T-helper 2 cell treated with Interferon-gamma antibody and Interleukin-4, amounts not matched to agents 5 μg/mL and 100 μg/mL, for 36 hours (primary cell): ENCODE measurements around the gene ATP12A.
"Not testable (repeated sequence)": the region's sequence is repeated elsewhere in the genome, so short reads cannot be mapped to it uniquely, and the experiment has no call there.

Experiments
- DNase-seq: peaks from one replicate; pipeline ENCODE4 v3.0.0; 2021; ENCODE audit warnings: low spot score
- H3K27ac Mint-ChIP-seq: one replicate; pipeline ENCODE4 v1.8.0; 2021; ENCODE audit warnings: mild to moderate bottlenecking, mixed read lengths
- H3K27me3 Mint-ChIP-seq: one replicate; pipeline ENCODE4 v1.8.0; 2021; ENCODE audit warnings: low read depth, mixed read lengths
- H3K36me3 Mint-ChIP-seq: one replicate; pipeline ENCODE4 v1.8.0; 2021; ENCODE audit warnings: low read depth, mixed read lengths
- H3K4me1 Mint-ChIP-seq: one replicate; pipeline ENCODE4 v1.8.0; 2021; ENCODE audit warnings: low read depth, mixed read lengths
- H3K4me3 Mint-ChIP-seq: one replicate; pipeline ENCODE4 v1.8.0; 2022; ENCODE audit warnings: mild to moderate bottlenecking, moderate library complexity, mixed read lengths
- H3K9me3 Mint-ChIP-seq: one replicate; pipeline ENCODE4 v1.8.0; 2021; ENCODE audit warnings: mixed read lengths

The ATP12A gene

DNA sequence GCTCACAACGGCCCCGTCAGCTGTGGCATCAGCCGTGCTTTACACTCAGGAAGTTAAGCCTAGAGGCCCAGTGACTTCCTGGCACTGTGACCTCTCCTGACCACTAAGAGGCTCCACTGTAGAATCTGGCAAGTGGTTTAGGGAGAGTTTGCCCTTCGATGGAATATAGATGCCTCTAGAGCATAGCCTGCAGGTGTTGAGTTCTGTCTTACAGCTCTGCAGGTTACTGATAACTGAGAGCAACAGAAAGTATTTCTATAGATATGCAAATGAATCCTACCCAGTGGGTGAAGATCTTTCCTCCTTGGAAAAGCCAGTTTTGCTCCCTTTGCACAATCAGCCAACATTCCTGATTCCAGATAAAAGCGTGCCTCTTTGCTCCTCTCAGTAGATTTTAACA is 35.8 kb downstream of the ATP12A start:
- Mint-ChIP-seq H3K4me3 (no peak overlapping the region), H3K9me3 (no peaks in the 10 kb centered on the region), H3K4me1 (peaks cover 8% of the 10 kb centered on the region), H3K27ac (no peak overlapping the region), H3K27me3 (peaks cover 9% of the 10 kb centered on the region), H3K36me3 (no peaks in the 10 kb centered on the region)
- DNase-seq = no peak

DNA sequence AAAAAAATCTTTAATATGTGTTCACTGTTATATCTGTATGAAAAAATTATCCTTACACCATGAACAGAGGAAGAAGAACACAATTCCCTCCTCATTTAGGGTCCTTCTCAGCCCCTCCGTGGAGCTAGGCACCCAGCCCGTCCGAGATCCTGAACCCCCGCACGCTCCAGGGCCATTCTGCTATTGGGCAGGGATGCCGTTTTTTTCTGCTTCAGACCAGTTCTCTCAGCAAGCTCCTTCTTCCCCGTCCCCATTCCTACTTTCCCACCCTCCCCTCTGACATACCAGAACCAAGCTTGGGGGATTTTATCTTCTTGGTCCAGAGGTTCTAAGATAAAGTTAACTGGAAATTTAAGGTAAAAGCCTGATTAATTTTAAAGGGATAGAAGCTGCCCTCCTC is 36.2 kb downstream of the ATP12A start:
- no peak overlapping the region for H3K4me3 Mint-ChIP-seq
- no peaks in the 10 kb centered on the region for H3K36me3 Mint-ChIP-seq
- H3K27ac Mint-ChIP-seq = no peak overlapping the region
- peaks cover 7% of the 10 kb centered on the region for H3K4me1 Mint-ChIP-seq
- H3K27me3 Mint-ChIP-seq = peaks cover 9% of the 10 kb centered on the region
- no peak for DNase-seq
- H3K9me3 Mint-ChIP-seq = no peaks in the 10 kb centered on the region

DNA sequence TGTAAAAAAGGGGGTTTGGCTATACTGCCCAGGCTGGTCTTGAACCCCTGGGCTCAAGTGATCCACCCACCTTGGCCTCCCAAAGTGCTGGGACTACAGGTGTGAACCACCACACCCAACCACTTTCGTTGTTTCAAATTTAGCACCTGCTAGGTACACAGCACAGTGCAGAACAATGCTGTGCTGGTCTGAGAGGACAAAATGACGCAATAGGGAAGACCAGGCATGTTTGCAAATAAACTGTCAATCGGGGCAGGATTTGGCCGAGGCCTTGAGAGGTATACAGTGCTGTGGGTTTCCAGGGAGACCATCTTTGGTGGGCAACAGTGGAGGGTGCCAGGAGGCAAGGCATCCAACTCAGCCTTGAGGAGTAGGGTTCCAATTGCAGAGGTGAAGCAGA is 37.0 kb downstream of the ATP12A start:
- H3K9me3 Mint-ChIP-seq = no peaks in the 10 kb centered on the region
- no peak for DNase-seq
- H3K4me1 Mint-ChIP-seq = peaks cover 7% of the 10 kb centered on the region
- H3K27ac Mint-ChIP-seq = no peak overlapping the region
- H3K4me3 Mint-ChIP-seq = no peak overlapping the region
- H3K36me3 Mint-ChIP-seq = no peaks in the 10 kb centered on the region
- H3K27me3 Mint-ChIP-seq = peaks cover 9% of the 10 kb centered on the region

DNA sequence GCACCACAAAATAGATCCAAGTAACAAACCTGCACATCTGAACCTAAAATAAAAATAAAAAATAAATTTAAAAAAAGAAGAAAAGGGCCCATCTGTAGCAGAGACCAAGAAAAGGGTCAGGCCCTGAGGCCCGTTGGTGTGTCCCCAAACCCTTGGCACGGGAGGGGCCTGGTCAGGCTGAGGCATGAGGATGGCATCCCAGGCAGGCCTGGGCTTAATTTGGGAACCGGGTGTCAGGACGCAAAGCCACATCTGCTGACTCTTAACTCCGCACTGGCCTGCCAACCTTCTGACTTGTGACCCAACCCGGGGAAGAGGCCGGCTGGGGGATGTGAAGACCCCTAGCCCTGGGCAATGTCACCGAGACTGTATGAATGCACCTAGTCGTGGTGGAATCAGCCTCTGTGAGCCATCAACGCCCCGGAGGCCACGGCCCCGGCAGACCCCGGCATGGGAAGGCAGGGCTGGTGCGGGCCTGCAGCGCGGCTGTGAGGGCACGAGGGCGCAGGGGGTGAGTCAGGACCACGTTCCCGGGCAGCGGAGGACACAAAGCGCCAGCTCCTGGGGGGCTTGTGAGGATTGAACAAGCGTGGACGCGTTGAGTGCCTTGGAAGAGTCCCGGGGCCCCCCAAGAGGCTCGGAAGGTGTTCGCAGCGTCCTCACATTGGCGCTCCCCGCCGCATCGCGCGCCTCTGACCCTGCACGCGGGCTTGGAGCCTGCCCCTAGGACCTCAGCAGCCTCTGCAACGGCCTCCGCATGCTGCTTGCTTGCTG is 38.2 kb downstream of the ATP12A start:
- Mint-ChIP-seq H3K36me3 (no peaks in the 10 kb centered on the region), H3K4me1 (peaks cover 4% of the 10 kb centered on the region), H3K4me3 (no peak overlapping the region), H3K9me3 (no peaks in the 10 kb centered on the region), H3K27me3 (peaks cover 7% of the 10 kb centered on the region), H3K27ac (no peak overlapping the region)
- DNase-seq = no peak

DNA sequence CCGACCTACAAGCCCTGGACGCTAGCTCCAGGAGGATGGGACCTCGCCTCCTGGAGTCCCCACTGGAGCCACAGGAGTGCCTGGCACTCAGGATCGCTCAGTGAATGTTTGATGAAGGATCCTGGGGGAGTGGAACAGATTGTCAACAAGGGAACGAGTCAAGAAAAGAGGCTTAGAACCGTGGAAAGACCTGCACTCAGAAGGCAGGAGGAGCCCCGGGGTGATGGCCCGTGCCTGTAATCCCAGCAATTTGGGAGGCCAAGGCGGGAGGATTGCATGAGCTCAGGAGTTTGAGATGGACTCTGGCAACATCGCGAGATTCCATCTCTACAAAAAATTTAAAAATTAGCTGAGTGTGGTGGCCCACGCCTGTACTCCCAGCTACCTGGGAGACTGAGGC is 38.9 kb downstream of the ATP12A start:
- Mint-ChIP-seq H3K36me3 (no peaks in the 10 kb centered on the region), H3K27me3 (peaks cover 9% of the 10 kb centered on the region), H3K27ac (no peak overlapping the region)

DNA sequence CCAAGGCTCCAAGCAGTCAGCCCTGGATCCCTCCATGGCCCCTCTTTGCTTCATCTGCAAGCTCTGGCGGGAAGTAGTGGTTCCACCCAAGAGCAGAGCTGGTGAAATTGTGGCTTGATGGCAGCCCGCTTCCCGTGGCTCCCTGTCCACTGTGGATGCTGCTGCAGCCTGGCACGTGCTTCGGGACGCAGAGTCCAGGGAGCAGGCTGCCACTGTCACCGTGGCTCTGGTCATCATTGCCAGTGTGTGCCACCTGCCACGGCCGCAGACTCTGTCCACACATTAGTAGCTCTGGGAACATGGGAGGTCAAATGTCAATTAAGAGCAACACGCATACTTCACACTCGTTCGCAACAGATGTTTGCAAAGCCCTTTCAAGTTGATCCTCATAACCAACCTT is 43.0 kb downstream of the ATP12A start:
- Mint-ChIP-seq H3K9me3 (no peaks in the 10 kb centered on the region), H3K4me1 (peaks cover 5% of the 10 kb centered on the region), H3K4me3 (no peak overlapping the region), H3K27ac (no peak overlapping the region), H3K27me3 (peaks cover 11% of the 10 kb centered on the region), H3K36me3 (no peaks in the 10 kb centered on the region)
- DNase-seq = no peak

More for the DNA sequence above, 38.9 kb downstream of the ATP12A start:
- Mint-ChIP-seq H3K4me3 (no peak overlapping the region), H3K4me1 (peaks cover 4% of the 10 kb centered on the region), H3K9me3 (no peaks in the 10 kb centered on the region)
- no peak for DNase-seq

DNA sequence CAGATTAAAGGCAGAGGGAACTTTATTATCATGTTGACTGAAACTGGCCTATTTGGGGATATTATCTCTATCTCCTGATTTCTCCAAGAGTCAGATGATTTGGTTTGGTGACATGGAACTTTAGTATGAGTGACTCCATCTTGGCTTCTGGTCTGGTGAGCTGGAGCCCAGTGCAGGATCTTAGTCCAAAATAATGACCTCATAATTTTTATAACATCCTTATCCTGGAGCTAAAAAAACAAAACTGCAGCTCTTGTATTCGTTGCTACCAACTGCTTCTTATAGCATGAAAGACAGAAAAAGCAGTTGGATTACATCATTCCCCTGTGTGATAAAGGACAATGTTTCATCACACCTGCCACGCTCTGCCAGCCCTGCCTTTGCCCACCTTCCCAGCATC is 44.5 kb downstream of the ATP12A start:
- no peak for DNase-seq
- no peak overlapping the region for H3K4me3 Mint-ChIP-seq
- no peaks in the 10 kb centered on the region for H3K9me3 Mint-ChIP-seq
- no peak overlapping the region for H3K27ac Mint-ChIP-seq
- H3K4me1 Mint-ChIP-seq = peaks cover 5% of the 10 kb centered on the region
- H3K27me3 Mint-ChIP-seq = peaks cover 16% of the 10 kb centered on the region
- H3K36me3 Mint-ChIP-seq = no peaks in the 10 kb centered on the region

DNA sequence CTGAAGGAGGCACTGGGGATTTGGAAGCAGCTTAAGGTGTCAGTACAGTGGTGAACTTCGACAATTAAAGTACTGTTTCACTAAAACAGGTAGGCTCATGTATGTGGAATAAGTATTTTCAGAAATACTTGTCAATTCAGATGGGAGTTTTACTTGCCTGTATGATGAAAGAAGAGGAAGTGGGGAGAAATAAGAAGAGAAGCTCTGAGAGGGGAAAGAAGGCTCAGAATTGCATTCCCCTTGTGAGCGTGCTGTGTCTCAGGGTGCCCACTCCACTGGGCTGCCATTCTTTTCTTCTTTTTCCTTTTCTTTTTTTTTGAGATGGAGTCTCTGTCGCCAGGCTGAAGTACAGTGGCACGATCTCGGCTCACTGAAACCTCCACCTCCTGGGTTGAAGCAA is 45.2 kb downstream of the ATP12A start:
- Mint-ChIP-seq H3K27ac (no peak overlapping the region), H3K36me3 (no peaks in the 10 kb centered on the region), H3K4me3 (no peak overlapping the region), H3K27me3 (peaks cover 13% of the 10 kb centered on the region), H3K9me3 (no peaks in the 10 kb centered on the region), H3K4me1 (peaks cover 5% of the 10 kb centered on the region)
- no peak for DNase-seq

DNA sequence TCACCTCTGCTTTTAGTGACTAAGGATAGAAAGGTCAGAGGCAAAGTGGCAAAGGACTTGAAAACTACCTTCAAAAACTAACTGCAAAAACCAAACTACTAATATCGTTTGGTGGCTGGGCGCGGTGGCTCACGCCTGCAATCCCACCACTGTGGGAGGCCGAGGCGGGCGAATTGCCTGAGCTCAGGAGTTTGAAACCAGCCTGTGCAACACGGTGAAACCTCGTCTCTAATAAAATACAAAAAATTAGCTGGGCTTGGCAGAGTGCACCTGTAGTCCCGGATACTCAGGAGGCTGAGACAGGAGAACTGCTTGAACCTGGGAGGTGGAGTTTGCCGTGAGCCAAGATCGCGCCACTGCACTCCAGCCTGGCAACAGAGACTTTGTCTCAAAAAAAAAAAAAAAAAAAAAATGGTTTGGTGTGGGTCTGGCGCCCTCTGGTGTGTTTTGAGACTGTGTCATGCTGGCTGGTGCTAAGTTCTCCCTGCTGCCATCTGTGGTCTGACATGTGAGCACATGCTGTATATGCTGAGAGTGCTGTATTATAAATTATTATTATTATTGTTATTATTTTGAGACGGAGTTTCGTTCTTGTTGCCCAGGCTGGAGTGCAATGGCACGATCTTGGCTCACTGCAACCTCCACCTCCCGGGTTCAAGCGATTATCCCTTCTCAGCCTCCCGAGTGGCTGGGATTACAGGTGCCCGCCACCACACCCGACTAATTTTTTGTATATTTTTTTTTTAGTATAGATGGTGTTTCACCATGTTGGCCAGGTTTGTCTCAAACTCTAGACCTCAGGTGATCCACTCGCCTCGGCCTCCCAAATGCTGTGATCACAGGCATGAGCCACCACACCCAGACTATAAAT is 47.8 kb downstream of the ATP12A start:
- peaks cover 5% of the 10 kb centered on the region for H3K4me1 Mint-ChIP-seq

DNA sequence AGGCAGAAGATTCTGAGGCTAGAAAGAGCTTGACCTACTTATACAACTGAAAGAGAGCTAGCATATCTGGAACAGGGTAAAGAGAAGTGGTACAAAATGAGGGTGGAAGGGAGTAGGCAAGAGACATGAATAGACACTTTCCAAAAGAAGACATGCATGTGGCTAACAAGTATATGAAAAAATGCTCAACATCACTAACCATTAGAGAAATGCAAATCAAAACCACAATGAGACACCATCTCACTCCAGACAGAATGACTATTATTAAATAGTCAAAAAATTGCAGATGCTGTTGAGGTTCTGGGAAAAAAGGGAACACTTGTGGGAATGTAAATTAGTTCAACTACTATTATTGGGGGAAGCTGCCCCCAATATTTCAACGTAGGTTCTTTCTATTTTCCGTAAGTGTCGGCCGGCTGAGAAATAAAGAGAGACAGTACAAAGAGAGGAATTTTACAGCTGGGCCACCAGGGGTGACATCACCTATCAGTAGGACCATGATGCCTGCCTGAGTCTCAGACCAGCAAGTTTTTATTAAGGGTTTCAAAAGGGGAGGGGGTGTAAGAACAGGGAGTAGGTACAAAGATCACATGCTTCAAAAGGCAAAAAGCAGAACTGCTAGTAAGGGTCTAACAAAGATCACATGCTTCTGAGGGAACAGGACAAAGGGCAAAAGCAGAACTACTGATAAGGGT is 50.8 kb downstream of the ATP12A start:
- peaks cover 15% of the 10 kb centered on the region for H3K27me3 Mint-ChIP-seq
- H3K36me3 Mint-ChIP-seq, H3K9me3 Mint-ChIP-seq, H3K4me1 Mint-ChIP-seq, H3K27ac Mint-ChIP-seq, H3K4me3 Mint-ChIP-seq, DNase-seq: not testable (repeated sequence)

More for the DNA sequence above, 47.8 kb downstream of the ATP12A start:
- Mint-ChIP-seq H3K4me3 (no peak overlapping the region), H3K36me3 (no peaks in the 10 kb centered on the region), H3K27ac (no peak overlapping the region), H3K9me3 (no peaks in the 10 kb centered on the region), H3K27me3 (peaks cover 21% of the 10 kb centered on the region)
- peak; percentile 59 for DNase-seq

DNA sequence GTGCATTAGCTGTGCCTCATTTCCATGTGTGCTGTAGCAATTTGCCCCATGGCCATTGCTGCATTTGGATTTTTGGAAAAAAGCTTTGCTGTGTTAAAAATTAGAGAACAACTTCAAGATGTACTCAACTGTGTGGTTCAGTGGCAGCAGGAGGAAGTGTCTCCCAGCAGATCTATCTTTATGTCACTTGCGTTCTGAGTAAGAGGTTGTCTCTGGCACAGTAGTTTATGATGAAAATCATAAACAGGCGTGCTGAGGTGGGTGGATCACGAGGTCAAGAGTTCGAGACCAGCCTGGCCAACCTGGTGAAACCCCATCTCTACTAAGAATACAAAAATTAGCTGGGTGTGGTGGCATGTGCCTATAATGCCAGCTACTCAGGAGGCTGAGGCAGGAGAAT is 54.7 kb downstream of the ATP12A start:
- Mint-ChIP-seq H3K36me3 (no peaks in the 10 kb centered on the region), H3K4me1 (no peaks in the 10 kb centered on the region), H3K4me3 (no peak overlapping the region), H3K27me3 (peaks cover 10% of the 10 kb centered on the region), H3K27ac (no peak overlapping the region), H3K9me3 (no peaks in the 10 kb centered on the region)
- no peak for DNase-seq

DNA sequence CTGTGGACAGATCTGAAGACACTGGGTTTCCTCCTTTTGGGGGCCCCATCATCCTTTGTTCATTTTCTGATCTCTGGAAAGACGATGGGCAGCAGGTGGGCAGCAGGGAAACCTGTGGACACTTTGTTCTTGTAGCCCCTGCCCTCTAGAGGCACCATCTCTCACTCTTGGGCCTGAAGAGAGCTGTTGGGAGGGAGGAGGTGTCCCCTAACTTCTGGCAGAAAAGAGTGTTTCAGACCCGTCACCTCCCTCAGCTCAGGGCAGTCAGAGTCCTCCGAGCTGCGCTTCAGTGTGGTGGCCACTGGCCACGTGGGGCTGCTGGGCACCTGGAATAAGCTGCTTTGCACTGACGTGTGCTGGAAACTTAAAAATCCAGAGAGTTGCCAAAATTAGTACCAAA is 56.8 kb downstream of the ATP12A start:
- no peaks in the 10 kb centered on the region for H3K4me1 Mint-ChIP-seq
- H3K27ac Mint-ChIP-seq = no peak overlapping the region
- H3K4me3 Mint-ChIP-seq = no peak overlapping the region
- H3K36me3 Mint-ChIP-seq = no peaks in the 10 kb centered on the region
- no peak for DNase-seq
- no peaks in the 10 kb centered on the region for H3K27me3 Mint-ChIP-seq
- no peaks in the 10 kb centered on the region for H3K9me3 Mint-ChIP-seq

DNA sequence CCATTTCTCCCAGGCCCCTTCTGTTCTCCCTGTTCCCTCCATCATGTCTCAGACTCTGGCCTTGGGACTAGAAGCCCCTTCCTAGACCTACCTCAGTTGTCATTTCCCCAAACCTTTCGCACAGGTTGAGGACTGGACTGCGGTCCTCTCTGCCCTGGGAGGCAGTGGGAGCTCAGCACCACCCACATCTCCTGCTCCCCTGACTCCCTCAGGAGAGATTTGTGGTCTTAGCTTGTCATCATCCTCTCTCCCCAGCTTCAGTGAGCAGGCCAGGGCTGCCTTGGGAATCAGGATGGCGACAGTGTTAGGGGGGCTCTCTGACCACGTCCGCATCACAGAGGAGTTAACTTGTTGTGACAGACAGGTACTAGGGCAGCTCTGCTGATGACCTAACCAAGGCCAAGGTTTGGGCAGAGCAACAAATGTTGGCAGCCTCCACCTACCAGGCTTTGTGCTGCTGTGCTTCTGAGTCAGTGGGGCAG is 58.2 kb downstream of the ATP12A start:
- Mint-ChIP-seq H3K36me3 (no peaks in the 10 kb centered on the region), H3K4me1 (no peaks in the 10 kb centered on the region), H3K27me3 (no peaks in the 10 kb centered on the region), H3K27ac (no peak overlapping the region), H3K9me3 (no peaks in the 10 kb centered on the region), H3K4me3 (no peak overlapping the region)
- DNase-seq = no peak
